ENCODE results near the gene ARG2. TPM values are rescaled to one million over a fixed set of nuclear protein-coding genes. Genes with fewer than 3 reads are reported as not detected.

The ARG2 gene
- total and polyA plus RNA-seq, 9 of the 15 experiments (the other 6 are each of a cell fraction or from before 2014, with no cell fraction given) = 6.2 to 75.0 (median 17.8) TPM

DNA sequence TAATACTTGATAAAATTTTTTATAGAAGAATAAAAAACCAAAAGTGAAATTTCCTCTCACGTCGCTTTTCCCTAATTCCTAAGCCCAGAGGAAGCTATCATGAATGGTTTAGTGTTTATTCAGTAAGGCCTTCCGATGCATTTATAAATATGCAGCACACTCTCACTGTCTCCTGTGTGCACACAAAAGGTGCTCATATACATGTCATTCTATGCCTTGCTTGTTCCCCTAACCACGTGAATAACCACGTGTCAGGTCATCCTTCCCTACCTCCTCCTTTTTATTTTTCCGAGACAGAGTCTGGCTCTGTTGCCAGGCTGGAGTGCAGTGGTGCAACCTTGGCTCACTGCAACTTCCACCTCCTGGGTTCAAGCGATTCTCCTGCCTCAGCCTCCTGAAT, 49.3 kb upstream of the ARG2 start (continued):
- TF ChIP-seq, protein P1, sequence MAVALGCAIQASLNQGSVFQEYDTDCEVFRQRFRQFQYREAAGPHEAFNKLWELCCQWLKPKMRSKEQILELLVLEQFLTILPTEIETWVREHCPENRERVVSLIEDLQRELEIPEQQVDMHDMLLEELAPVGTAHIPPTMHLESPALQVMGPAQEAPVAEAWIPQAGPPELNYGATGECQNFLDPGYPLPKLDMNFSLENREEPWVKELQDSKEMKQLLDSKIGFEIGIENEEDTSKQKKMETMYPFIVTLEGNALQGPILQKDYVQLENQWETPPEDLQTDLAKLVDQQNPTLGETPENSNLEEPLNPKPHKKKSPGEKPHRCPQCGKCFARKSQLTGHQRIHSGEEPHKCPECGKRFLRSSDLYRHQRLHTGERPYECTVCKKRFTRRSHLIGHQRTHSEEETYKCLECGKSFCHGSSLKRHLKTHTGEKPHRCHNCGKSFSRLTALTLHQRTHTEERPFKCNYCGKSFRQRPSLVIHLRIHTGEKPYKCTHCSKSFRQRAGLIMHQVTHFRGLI (CRISPR knock-in tag; IDR thresholded peaks at IDR 0.05) = no peak
- no peak for TF ChIP-seq MCM7 (IDR thresholded peaks at IDR 0.05)
- TF ChIP-seq JUND (IDR thresholded peaks at IDR 0.05; ENCODE audit: borderline replicate concordance, low read depth, low read length) = no peak
- no peak for TF ChIP-seq JUND (tag; IDR thresholded peaks at IDR 0.05; ENCODE audit: borderline replicate concordance, low read depth, low read length)

DNA sequence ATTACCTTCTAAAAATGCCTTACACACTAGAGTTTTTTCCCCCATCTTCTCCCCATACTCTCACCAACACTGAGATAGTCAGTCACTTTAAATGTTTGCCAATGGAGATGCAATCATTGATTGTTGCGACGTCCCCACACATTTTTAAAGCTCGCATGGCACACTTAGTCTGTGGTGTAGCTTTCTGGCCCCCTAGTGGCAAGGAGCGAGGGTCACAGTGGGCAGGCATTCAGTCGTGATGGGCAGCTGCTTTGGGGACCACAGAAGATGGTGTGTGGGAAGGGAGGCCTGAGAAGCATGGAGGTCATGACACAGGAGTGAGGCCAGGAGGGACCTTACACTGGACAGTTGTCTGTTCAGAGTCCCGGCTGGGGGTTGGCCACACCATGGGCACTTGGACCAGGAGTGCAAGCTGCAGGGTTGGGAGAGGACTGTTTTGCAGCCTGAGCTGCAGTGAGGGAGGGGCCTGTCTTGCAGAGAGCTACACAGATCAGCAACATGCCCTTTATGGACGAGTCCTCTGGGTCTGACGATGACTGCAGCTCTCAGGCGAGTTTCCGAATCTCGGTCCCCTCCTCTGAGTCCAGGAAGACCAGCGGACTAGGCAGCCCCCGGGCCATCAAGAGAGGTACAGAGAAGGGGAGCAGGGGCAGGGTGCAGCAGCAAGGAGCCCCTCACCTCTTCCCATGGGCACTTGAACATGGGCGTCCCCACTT, 48.3 kb upstream of the ARG2 start:
- no peak overlapping the region for H3K9ac ChIP-seq (ENCODE audit: insufficient read depth in 1 of 2, low read depth in 2 of 2, low read length in 2 of 2)
- 3% methylated on average over 7 of the region's 14 CpGs for WGBS (ENCODE audit: insufficient coverage, low coverage, missing lambda C conversion rate)
- no peak overlapping the region for H3K4me2 ChIP-seq (ENCODE audit: insufficient read depth, low read length)
- H3K9me3 ChIP-seq (replicated peaks; ENCODE audit: control insufficient read depth, insufficient read depth, low read depth, low read length) = no peaks in the 10 kb centered on the region
- no peaks in the 10 kb centered on the region for H3K27me3 ChIP-seq (ENCODE audit: control insufficient read depth in 2 of 2, insufficient read depth in 2 of 2, low read length in 2 of 2)
- intact Hi-C loops (cut with micrococcal nuclease) = loop anchor here (1.0 kb wide), 2 partner anchors 45 to 144 kb away; no protein-coding TSS in a partner anchor
- H3K4me1 ChIP-seq (replicated peaks in 1 of 2; ENCODE audit: control insufficient read depth in 2 of 2, insufficient read depth in 2 of 2, low read length in 2 of 2) = peaks cover 0 to 5% of the 10 kb centered on the region in 2 experiments; a peak in 2 of 5 replicates
- no peaks in the 10 kb centered on the region for H3K9me1 ChIP-seq (ENCODE audit: control insufficient read depth, insufficient read depth, low read length)
- H3K27ac ChIP-seq (ENCODE audit: extremely low read depth, low read depth, low read length) = no peak overlapping the region
- ChIA-PET CTCF (ENCODE audit: low intra/inter-chr PET ratio) (interaction anchor here (0.9 to 1.3 kb wide), 3 partner anchors 45 to 405 kb away, joined by 3 to 5 read pairs (median 4); no protein-coding TSS in a partner anchor), POLR2A (interaction anchor here (0.6 to 1.3 kb wide), 3 partner anchors 30 to 155 kb away, joined by 3 to 4 read pairs (median 4); no protein-coding TSS in a partner anchor)
- no peak overlapping the region for H2AFZ ChIP-seq (ENCODE audit: low read depth, low read length)
- ATAC-seq (peak; percentile 95), FAIRE-seq (peak; percentile 73), DNase-seq (ENCODE audit: extremely low read depth in 1 of 4, low spot score in 3 of 4) (peak; percentile 54 to 64 (median 59))
- no peaks in the 10 kb centered on the region; the same call in 1 of the 2 replicates for H4K20me1 ChIP-seq (replicated peaks; ENCODE audit: control insufficient read depth, insufficient read depth, low read length)
- no TSS peak for BruUV-seq (replicated peaks)
- no peak overlapping the region for H3K4me3 ChIP-seq
- no peaks in the 10 kb centered on the region for H3K79me2 ChIP-seq (ENCODE audit: control insufficient read depth, insufficient read depth, low read length)
- in situ Hi-C loops (cut with MboI) = loop anchor here (10.0 kb wide), 1 partner anchor 147 kb away; no protein-coding TSS in a partner anchor
- no peaks in the 10 kb centered on the region for H3K36me3 ChIP-seq (ENCODE audit: control insufficient read depth, insufficient read depth, low read length)
- TF ChIP-seq SMC3 (conservative IDR thresholded peaks at IDR 0.05; ENCODE audit: insufficient read depth, low read depth, low read length) (peak; percentile 73), CREM (IDR thresholded peaks at IDR 0.05; ENCODE audit: low read depth) (0 out of 2 replicates have a peak, but pooled peaks have one; percentile 17), IRF1 (CRISPR knock-in tag; IDR thresholded peaks at IDR 0.05; ENCODE audit: borderline replicate concordance) (no peak), EGR1 (conservative IDR thresholded peaks at IDR 0.05) (no peak), GTF2A2 (tag; IDR thresholded peaks at IDR 0.05) (no peak), MAZ (CRISPR knock-in tag; conservative IDR thresholded peaks at IDR 0.05 in 1 of 2, IDR thresholded peaks at IDR 0.05 in 1 of 2) (peak in 1 of 2 experiments; percentile 25; a peak in 1 of 4 replicates), ZNF696 (CRISPR knock-in tag; conservative IDR thresholded peaks at IDR 0.05) (no peak), CXXC5 (CRISPR knock-in tag; IDR thresholded peaks at IDR 0.05) (0 out of 2 replicates have a peak, but pooled peaks have one; percentile 12), DIDO1 (tag; IDR thresholded peaks at IDR 0.05; ENCODE audit: low read depth) (no peak), ZNF584 (CRISPR knock-in tag; IDR thresholded peaks at IDR 0.05; ENCODE audit: low read depth) (no peak), ZNF184 (CRISPR knock-in tag; IDR thresholded peaks at IDR 0.05) (no peak), HMG20B (CRISPR knock-in tag; IDR thresholded peaks at IDR 0.05) (no peak)
- TF ChIP-seq, protein P2, sequence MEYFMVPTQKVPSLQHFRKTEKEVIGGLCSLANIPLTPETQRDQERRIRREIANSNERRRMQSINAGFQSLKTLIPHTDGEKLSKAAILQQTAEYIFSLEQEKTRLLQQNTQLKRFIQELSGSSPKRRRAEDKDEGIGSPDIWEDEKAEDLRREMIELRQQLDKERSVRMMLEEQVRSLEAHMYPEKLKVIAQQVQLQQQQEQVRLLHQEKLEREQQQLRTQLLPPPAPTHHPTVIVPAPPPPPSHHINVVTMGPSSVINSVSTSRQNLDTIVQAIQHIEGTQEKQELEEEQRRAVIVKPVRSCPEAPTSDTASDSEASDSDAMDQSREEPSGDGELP (CRISPR knock-in tag; IDR thresholded peaks at IDR 0.05; ENCODE audit: borderline replicate concordance) = 0 out of 2 replicates have a peak, but pooled peaks have one; percentile 13
